ENCODE measurements around the gene MED19. TPM values are rescaled to one million over a fixed set of nuclear protein-coding genes. Genes with fewer than 3 reads are reported as not detected.
A peak's percentile ranks its signal among the peaks of the same experiment; 100 is the strongest.
"Not testable (repeated sequence)": the region's sequence is repeated elsewhere in the genome, so short reads cannot be mapped to it uniquely, and the experiment has no call there.

MED19 gene
- polyA plus RNA-seq, 2 donors: 6.2 to 11.9 TPM

- Histone ChIP-seq H3K27me3 (ENCODE audit: control insufficient read depth in 1 of 2, insufficient read depth in 2 of 2, low read length in 2 of 2) (no peaks in the 10 kb centered on the region), H3K27ac (ENCODE audit: low read depth in 2 of 2, low read length in 1 of 2) (peak within 1 kb of the TSS; percentile 94 to 98), H3K4me1 (ENCODE audit: control insufficient read depth in 2 of 2, insufficient read depth in 2 of 2, low read length in 1 of 2) (no peaks in the 10 kb centered on the region), H3K36me3 (ENCODE audit: control insufficient read depth in 2 of 2, insufficient read depth in 2 of 2, low read length in 1 of 2) (peaks cover 10 to 16% of the 10 kb centered on the region in 2 donors), H3K9me3 (ENCODE audit: control insufficient read depth in 2 of 2, insufficient read depth in 1 of 2, low read depth in 1 of 2, low read length in 1 of 2) (no peaks in the 10 kb centered on the region), H3K4me3 (ENCODE audit: low read depth in 1 of 2, low read length in 2 of 2) (peak within 1 kb of the TSS; percentile 88 to 97)
- WGBS, 2 donors: 0 to 1% methylated on average over 68 to 75 of the region's 75 CpGs
These were observed 29.4 kb upstream of the MED19 start, which contains the start of gene SELENOH for GRCh38 chr11:57741132-57742086. SELENOH (plus strand) TSS chr11:57741491; CDS start chr11:57741596, 105 bp downstream.

GRCh38 chr11:57735619-57736298 lies 23.7 kb upstream of the MED19 start:
- Histone ChIP-seq H3K27ac (ENCODE audit: low read depth in 2 of 2, low read length in 1 of 2) (peak overlapping the region in 1 of 2 donors; percentile 64), H3K4me1 (ENCODE audit: control insufficient read depth in 2 of 2, insufficient read depth in 2 of 2, low read length in 1 of 2) (no peaks in the 10 kb centered on the region), H3K36me3 (ENCODE audit: control insufficient read depth in 2 of 2, insufficient read depth in 2 of 2, low read length in 1 of 2) (peaks cover 6 to 9% of the 10 kb centered on the region in 2 donors)

GRCh38 chr11:57732661-57733060 lies 20.6 kb upstream of the MED19 start:
- 93 to 96% methylated on average over 1 of the region's 1 CpG for WGBS, 2 donors
- Histone ChIP-seq H3K27ac (ENCODE audit: low read depth in 2 of 2, low read length in 1 of 2) (no peak overlapping the region), H3K9me3 (ENCODE audit: control insufficient read depth in 2 of 2, insufficient read depth in 1 of 2, low read depth in 1 of 2, low read length in 1 of 2) (no peaks in the 10 kb centered on the region), H3K4me1 (ENCODE audit: control insufficient read depth in 2 of 2, insufficient read depth in 2 of 2, low read length in 1 of 2) (no peaks in the 10 kb centered on the region), H3K27me3 (ENCODE audit: control insufficient read depth in 1 of 2, insufficient read depth in 2 of 2, low read length in 2 of 2) (no peaks in the 10 kb centered on the region), H3K4me3 (ENCODE audit: low read depth in 1 of 2, low read length in 2 of 2) (no peak overlapping the region), H3K36me3 (ENCODE audit: control insufficient read depth in 2 of 2, insufficient read depth in 2 of 2, low read length in 1 of 2) (peaks cover 2% of the 10 kb centered on the region in 2 donors)

More at GRCh38 chr11:57735619-57736298, 23.7 kb upstream of the MED19 start:
- 69 to 71% methylated on average over 3 of the region's 3 CpGs for WGBS, 2 donors
- H3K9me3 ChIP-seq (ENCODE audit: control insufficient read depth in 2 of 2, insufficient read depth in 1 of 2, low read depth in 1 of 2, low read length in 1 of 2): no peaks in the 10 kb centered on the region
- no peaks in the 10 kb centered on the region for H3K27me3 ChIP-seq (ENCODE audit: control insufficient read depth in 1 of 2, insufficient read depth in 2 of 2, low read length in 2 of 2)
- H3K4me3 ChIP-seq (ENCODE audit: low read depth in 1 of 2, low read length in 2 of 2): no peak overlapping the region

- H3K4me3 ChIP-seq (ENCODE audit: low read depth in 1 of 2, low read length in 2 of 2): no peak overlapping the region
- H3K36me3 ChIP-seq (ENCODE audit: control insufficient read depth in 2 of 2, insufficient read depth in 2 of 2, low read length in 1 of 2): no peaks in the 10 kb centered on the region
- no peak overlapping the region for H3K27ac ChIP-seq (ENCODE audit: low read depth in 2 of 2, low read length in 1 of 2)
- no peaks in the 10 kb centered on the region for H3K4me1 ChIP-seq (ENCODE audit: control insufficient read depth in 2 of 2, insufficient read depth in 2 of 2, low read length in 1 of 2)
- no peaks in the 10 kb centered on the region for H3K27me3 ChIP-seq (ENCODE audit: control insufficient read depth in 1 of 2, insufficient read depth in 2 of 2, low read length in 2 of 2)
- H3K9me3 ChIP-seq (ENCODE audit: control insufficient read depth in 2 of 2, insufficient read depth in 1 of 2, low read depth in 1 of 2, low read length in 1 of 2): no peaks in the 10 kb centered on the region
- 93 to 96% methylated on average over 7 of the region's 7 CpGs for WGBS, 2 donors
These were observed 17.5 kb upstream of the MED19 start for GRCh38 chr11:57729479-57729878.

GRCh38 chr11:57728829-57729228 lies 16.8 kb upstream of the MED19 start:
- H3K27me3 ChIP-seq (ENCODE audit: control insufficient read depth in 1 of 2, insufficient read depth in 2 of 2, low read length in 2 of 2): no peaks in the 10 kb centered on the region
- H3K9me3 ChIP-seq (ENCODE audit: control insufficient read depth in 2 of 2, insufficient read depth in 1 of 2, low read depth in 1 of 2, low read length in 1 of 2): no peaks in the 10 kb centered on the region
- H3K4me3 ChIP-seq (ENCODE audit: low read depth in 1 of 2, low read length in 2 of 2): no peak overlapping the region
- 78 to 79% methylated on average over 7 of the region's 7 CpGs for WGBS, 2 donors
- H3K36me3 ChIP-seq (ENCODE audit: control insufficient read depth in 2 of 2, insufficient read depth in 2 of 2, low read length in 1 of 2): no peaks in the 10 kb centered on the region
- H3K27ac ChIP-seq (ENCODE audit: low read depth in 2 of 2, low read length in 1 of 2): no peak overlapping the region
- no peaks in the 10 kb centered on the region for H3K4me1 ChIP-seq (ENCODE audit: control insufficient read depth in 2 of 2, insufficient read depth in 2 of 2, low read length in 1 of 2)

- Histone ChIP-seq H3K4me1 (ENCODE audit: control insufficient read depth in 2 of 2, insufficient read depth in 2 of 2, low read length in 1 of 2) (no peaks in the 10 kb centered on the region), H3K27ac (ENCODE audit: low read depth in 2 of 2, low read length in 1 of 2) (no peak overlapping the region), H3K4me3 (ENCODE audit: low read depth in 1 of 2, low read length in 2 of 2) (no peak overlapping the region), H3K9me3 (ENCODE audit: control insufficient read depth in 2 of 2, insufficient read depth in 1 of 2, low read depth in 1 of 2, low read length in 1 of 2) (no peaks in the 10 kb centered on the region), H3K36me3 (ENCODE audit: control insufficient read depth in 2 of 2, insufficient read depth in 2 of 2, low read length in 1 of 2) (no peaks in the 10 kb centered on the region), H3K27me3 (ENCODE audit: control insufficient read depth in 1 of 2, insufficient read depth in 2 of 2, low read length in 2 of 2) (no peaks in the 10 kb centered on the region)
- WGBS, 2 donors: 45 to 66% methylated on average over 2 of the region's 2 CpGs
These were observed 15.2 kb upstream of the MED19 start for GRCh38 chr11:57727185-57727584.

GRCh38 chr11:57716726-57717125 lies 4.7 kb upstream of the MED19 start:
- not testable (repeated sequence) for H3K9me3 ChIP-seq (ENCODE audit: control insufficient read depth in 2 of 2, insufficient read depth in 1 of 2, low read depth in 1 of 2, low read length in 1 of 2); H3K27ac ChIP-seq (ENCODE audit: low read depth in 2 of 2, low read length in 1 of 2); H3K27me3 ChIP-seq (ENCODE audit: control insufficient read depth in 1 of 2, insufficient read depth in 2 of 2, low read length in 2 of 2); H3K36me3 ChIP-seq (ENCODE audit: control insufficient read depth in 2 of 2, insufficient read depth in 2 of 2, low read length in 1 of 2); H3K4me1 ChIP-seq (ENCODE audit: control insufficient read depth in 2 of 2, insufficient read depth in 2 of 2, low read length in 1 of 2); H3K4me3 ChIP-seq (ENCODE audit: low read depth in 1 of 2, low read length in 2 of 2)
- 94 to 100% methylated on average over 15 to 30 of the region's 34 CpGs for WGBS, 2 donors

GRCh38 chr11:57713835-57714234 lies 1.8 kb upstream of the MED19 start:
- Histone ChIP-seq H3K27me3 (ENCODE audit: control insufficient read depth in 1 of 2, insufficient read depth in 2 of 2, low read length in 2 of 2) (no peaks in the 10 kb centered on the region), H3K4me1 (ENCODE audit: control insufficient read depth in 2 of 2, insufficient read depth in 2 of 2, low read length in 1 of 2) (peaks cover 0 to 6% of the 10 kb centered on the region in 2 donors), H3K9me3 (ENCODE audit: control insufficient read depth in 2 of 2, insufficient read depth in 1 of 2, low read depth in 1 of 2, low read length in 1 of 2) (no peaks in the 10 kb centered on the region), H3K4me3 (ENCODE audit: low read depth in 1 of 2, low read length in 2 of 2) (peak overlapping the region; percentile 100), H3K36me3 (ENCODE audit: control insufficient read depth in 2 of 2, insufficient read depth in 2 of 2, low read length in 1 of 2) (no peaks in the 10 kb centered on the region), H3K27ac (ENCODE audit: low read depth in 2 of 2, low read length in 1 of 2) (no peak overlapping the region)
- 92% methylated on average over 2 of the region's 2 CpGs for WGBS, 2 donors

GRCh38 chr11:57712256-57713150 lies 488 bp upstream of the MED19 start, which contains the start of gene TMX2:
TMX2 (plus strand) TSS chr11:57712593; CDS start chr11:57712619, 26 bp downstream.
- H3K27ac ChIP-seq (ENCODE audit: low read depth in 2 of 2, low read length in 1 of 2): peak within 1 kb of the TSS; percentile 97 to 99
- H3K4me3 ChIP-seq (ENCODE audit: low read depth in 1 of 2, low read length in 2 of 2): peak within 1 kb of the TSS; percentile 100
- 0% methylated on average over 53 of the region's 53 CpGs for WGBS, 2 donors
- H3K4me1 ChIP-seq (ENCODE audit: control insufficient read depth in 2 of 2, insufficient read depth in 2 of 2, low read length in 1 of 2): peaks cover 0 to 6% of the 10 kb centered on the region in 2 donors
- no peaks in the 10 kb centered on the region for H3K27me3 ChIP-seq (ENCODE audit: control insufficient read depth in 1 of 2, insufficient read depth in 2 of 2, low read length in 2 of 2)
- H3K9me3 ChIP-seq (ENCODE audit: control insufficient read depth in 2 of 2, insufficient read depth in 1 of 2, low read depth in 1 of 2, low read length in 1 of 2): no peaks in the 10 kb centered on the region
- H3K36me3 ChIP-seq (ENCODE audit: control insufficient read depth in 2 of 2, insufficient read depth in 2 of 2, low read length in 1 of 2): no peaks in the 10 kb centered on the region

All from esophagus (tissue), 2 donors.